GM23248 (cell line): ENCODE results near the gene FAM118A.

Source experiments
- EZH2 ChIP-seq: fragments of 200-600 bp; sonication (generic); IDR thresholded peaks from 2 replicates; pipeline ENCODE4 v1.6.1; 2018; ENCODE audit warnings: antibody characterized with exemption, mild to moderate bottlenecking; ENCODE audit not compliant: insufficient read depth, poor library complexity, severe bottlenecking
- EZH2phosphoT487 ChIP-seq: fragments of 200-600 bp; sonication (generic); IDR thresholded peaks from 2 replicates; pipeline ENCODE4 v1.6.1; 2018; ENCODE audit warnings: antibody characterized with exemption, moderate library complexity, mild to moderate bottlenecking, low read depth; ENCODE audit not compliant: insufficient read depth

DNA sequence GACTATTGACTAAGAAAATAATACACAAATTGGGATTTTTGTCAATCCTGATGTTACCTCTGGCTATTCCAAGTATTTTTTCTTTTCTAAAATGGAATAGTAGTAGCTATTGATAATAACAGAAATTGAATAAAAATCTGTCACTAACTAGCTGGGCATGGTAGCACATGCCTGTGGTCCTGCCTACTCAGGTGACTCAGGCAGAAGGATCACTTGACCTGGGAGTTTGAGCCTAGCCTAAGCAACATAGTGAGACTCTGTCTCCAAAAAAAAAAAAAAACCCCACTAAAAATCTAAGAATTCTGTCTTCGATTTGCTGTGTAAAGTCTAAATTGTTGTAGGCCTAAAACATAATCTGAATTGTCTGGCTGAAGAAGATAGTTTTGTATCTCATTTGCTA, 42.2 kb downstream of the FAM118A start:
- TF ChIP-seq EZH2 (no peak), EZH2phosphoT487 (no peak)
